MG63 (cell line): ENCODE results near the gene MEF2C. TPM values are rescaled to one million over a fixed set of nuclear protein-coding genes. Genes with fewer than 3 reads are reported as not detected.

Experiments used
- DNase-seq: peaks from one replicate; pipeline ENCODE4 v3.0.0-alpha.2; 2020
- H3K27me3 ChIP-seq: fragments of 250-450 bp; sonication (Bioruptor Pico); 2 replicates; pipeline ENCODE4 v1.5.1; 2020; ENCODE audit warnings: mild to moderate bottlenecking, moderate library complexity
- H3K36me3 ChIP-seq: fragments of 250-450 bp; sonication (Bioruptor Pico); 2 replicates; pipeline ENCODE4 v1.5.1; 2020; ENCODE audit warnings: mild to moderate bottlenecking, moderate library complexity
- H3K4me3 ChIP-seq: fragments of 250-450 bp; sonication (Bioruptor Pico); 2 replicates; pipeline ENCODE4 v1.5.1; 2020; ENCODE audit warnings: mild to moderate bottlenecking, moderate library complexity
- H3K9me3 ChIP-seq: fragments of 250-450 bp; sonication (Bioruptor Pico); 2 replicates; pipeline ENCODE4 v1.5.1; 2020; ENCODE audit warnings: mild to moderate bottlenecking, moderate library complexity
- total RNA-seq: library from RNA; depleted of rRNA; stranded (reverse); fragments of >200 nt; shearing (Covaris generic); gene quantifications from 2 replicates; pipeline ENCODE4 v1.2.3, GENCODE V29; 2014; ENCODE audit warnings: low replicate concordance

MEF2C gene
- total RNA-seq, 1 experiment from 2014 or later: 9.5 TPM

DNA sequence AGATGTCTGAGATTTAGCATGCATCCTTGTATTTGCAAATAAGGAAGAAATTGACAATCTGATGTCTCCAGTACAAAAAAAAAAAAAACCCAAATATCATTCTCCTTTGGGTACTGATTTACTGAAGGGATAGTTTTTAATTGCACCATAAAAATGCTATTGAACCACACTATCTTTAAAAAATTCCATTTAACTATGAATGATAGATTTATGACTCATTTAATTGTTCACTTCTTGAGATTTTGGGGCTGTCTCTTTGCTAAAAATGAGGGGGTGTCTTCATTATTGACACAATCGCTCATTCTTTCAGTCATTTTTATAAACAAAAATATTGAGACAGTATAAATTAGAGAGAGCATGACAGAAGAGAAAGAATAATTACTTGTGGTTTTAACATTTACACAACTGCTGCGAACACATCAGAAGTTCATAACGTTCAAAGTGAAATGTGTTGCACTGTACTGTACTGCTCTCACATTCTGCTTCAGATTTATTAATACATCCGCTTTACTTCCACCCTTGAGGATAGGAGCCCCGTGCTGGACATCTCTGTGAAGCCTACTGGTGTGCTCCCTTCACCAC is 142.3 kb downstream of the MEF2C start:
- peaks cover 5% of the 10 kb centered on the region for H3K36me3 ChIP-seq
- DNase-seq: no peak
- no peaks in the 10 kb centered on the region for H3K27me3 ChIP-seq
- H3K4me3 ChIP-seq: no peak overlapping the region
- H3K9me3 ChIP-seq: no peaks in the 10 kb centered on the region

DNA sequence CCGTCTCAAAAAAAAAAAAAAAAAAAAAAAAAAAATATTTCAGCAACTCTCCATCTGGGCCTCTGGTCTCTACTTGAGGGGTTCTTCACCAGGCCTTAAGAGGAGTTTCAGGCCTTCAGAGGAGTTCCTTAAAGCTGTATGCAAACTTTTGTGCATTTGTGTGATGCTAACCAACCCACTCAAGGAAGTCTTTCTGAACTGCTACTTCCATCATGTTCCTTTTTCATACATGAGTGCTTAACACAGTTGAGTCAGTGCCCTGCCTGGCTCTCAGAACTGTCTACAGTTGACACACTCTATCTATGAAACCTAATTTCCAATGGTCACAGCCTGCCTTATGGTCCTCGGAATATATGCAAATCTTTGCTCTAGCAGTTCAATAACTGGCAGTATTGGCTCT is 146.5 kb downstream of the MEF2C start:
- H3K4me3 ChIP-seq: no peak overlapping the region
- peaks cover 6% of the 10 kb centered on the region for H3K36me3 ChIP-seq
- H3K9me3 ChIP-seq: no peaks in the 10 kb centered on the region
- no peaks in the 10 kb centered on the region for H3K27me3 ChIP-seq
- no peak for DNase-seq

DNA sequence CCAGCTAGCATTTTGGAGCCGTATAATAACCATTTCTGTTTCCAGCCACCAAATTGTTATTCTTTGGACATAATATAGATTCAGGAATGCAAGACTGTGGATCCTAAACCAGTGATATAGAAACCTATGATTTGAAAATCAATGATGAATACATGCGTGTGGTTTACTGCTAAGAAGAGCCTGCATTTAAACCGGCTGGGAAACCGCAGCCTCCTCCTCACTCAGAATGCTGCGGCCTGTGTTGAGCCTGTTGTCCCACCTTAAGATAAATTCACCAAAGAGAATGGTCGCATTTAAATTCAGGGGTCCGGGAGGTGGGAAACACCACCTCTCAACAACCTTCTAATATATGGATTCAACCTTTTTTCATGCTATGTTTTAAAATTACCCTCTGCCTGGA is 148.0 kb downstream of the MEF2C start:
- peak; percentile 40 for DNase-seq
- H3K27me3 ChIP-seq: no peaks in the 10 kb centered on the region
- H3K4me3 ChIP-seq: peak overlapping the region; percentile 0; the same call in 1 of the 2 replicates
- H3K36me3 ChIP-seq: peaks cover 6% of the 10 kb centered on the region
- H3K9me3 ChIP-seq: no peaks in the 10 kb centered on the region

DNA sequence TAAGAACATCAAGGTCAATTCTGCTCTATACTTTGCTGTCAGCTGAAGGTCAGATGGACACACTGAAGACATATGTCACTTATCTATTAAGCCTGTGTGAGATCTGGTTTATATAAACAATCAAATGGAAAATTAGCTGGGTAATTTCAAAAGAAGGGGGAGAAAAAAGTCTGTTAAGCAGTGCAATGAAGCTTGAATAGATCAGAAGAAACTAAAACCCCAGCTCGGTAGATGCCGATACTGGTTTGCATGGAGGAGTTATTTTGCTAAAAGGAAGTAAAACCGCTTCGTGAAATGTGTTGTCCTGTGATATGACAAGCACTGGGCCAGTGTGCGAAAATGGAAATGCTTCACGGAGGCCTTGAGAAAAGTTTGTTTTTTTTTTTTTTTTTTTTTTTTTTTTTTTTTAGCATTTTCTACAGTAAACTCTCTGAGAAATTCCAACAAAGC is 148.8 kb downstream of the MEF2C start:
- Histone ChIP-seq H3K36me3 (peaks cover 6% of the 10 kb centered on the region), H3K27me3 (no peaks in the 10 kb centered on the region), H3K4me3 (peak overlapping the region; percentile 12; the same call in 1 of the 2 replicates), H3K9me3 (no peaks in the 10 kb centered on the region)
- DNase-seq: peak; percentile 24

DNA sequence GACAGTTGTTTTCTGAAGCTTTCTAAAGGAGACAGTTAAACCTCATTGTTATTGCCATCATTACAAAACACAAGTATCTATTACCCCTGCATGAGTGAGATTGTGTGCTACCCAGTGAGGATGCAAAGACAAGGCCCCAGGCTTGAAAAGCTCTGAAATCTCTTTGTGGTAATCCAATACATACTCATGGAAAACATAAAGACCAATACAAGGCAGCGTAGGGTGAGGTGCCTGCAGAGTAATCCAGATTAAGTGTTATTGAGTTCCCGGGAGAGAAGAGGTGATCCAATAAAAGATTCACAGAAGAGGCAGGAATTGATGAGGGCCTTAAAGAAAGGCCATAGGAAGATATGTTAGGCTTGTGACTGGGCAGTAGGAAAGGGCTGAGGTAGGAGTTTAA is 150.1 kb downstream of the MEF2C start:
- H3K4me3 ChIP-seq: no peak overlapping the region
- DNase-seq: no peak

DNA sequence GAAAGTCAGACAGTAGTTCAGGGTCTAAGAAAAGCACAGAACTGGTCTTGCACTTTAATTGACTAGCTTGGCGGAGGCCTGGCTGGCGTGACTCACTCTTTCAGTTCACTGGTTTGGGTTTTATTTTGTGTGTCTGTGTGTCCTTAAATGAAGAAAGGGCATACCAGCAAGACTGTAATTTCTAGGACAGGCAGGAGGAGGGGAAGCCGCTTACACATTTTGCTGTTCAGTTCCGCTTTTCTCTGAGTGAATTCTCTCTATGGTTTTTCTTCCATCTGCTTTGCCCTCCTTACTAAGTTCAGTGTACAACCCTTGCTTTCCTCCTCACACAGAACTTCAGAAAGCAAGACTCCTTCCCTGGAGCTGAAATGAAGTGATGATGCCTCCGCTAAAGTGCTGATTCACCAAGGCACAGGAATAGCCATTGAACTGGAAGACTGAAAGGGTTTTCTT is 150.8 kb downstream of the MEF2C start:
- DNase-seq: peak; percentile 84
- H3K9me3 ChIP-seq: no peaks in the 10 kb centered on the region
- no peak overlapping the region for H3K4me3 ChIP-seq
- H3K27me3 ChIP-seq: no peaks in the 10 kb centered on the region
- peaks cover 11% of the 10 kb centered on the region for H3K36me3 ChIP-seq

More for the DNA sequence above, 150.1 kb downstream of the MEF2C start:
- Histone ChIP-seq H3K27me3 (no peaks in the 10 kb centered on the region), H3K9me3 (no peaks in the 10 kb centered on the region), H3K36me3 (peaks cover 11% of the 10 kb centered on the region)

DNA sequence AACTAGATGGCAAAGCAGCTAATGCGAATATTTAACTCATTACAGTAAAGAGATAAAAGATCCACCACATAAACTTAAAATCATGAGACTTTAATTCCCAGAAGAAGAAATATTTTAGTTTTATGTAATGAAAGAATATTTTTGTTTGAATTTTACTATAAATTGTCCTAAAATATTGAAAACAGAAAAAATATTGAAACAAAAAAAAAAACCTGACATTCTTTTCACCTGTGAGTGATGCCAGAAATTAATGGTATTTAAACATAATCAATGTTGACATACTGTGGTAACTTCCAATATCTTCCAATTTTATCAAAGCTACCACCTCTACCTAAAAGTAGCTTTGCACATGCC is 153.2 kb downstream of the MEF2C start:
- no peaks in the 10 kb centered on the region for H3K27me3 ChIP-seq
- peaks cover 5% of the 10 kb centered on the region; the same call in 1 of the 2 replicates for H3K36me3 ChIP-seq
- no peaks in the 10 kb centered on the region for H3K9me3 ChIP-seq
- H3K4me3 ChIP-seq: no peak overlapping the region
- no peak for DNase-seq

DNA sequence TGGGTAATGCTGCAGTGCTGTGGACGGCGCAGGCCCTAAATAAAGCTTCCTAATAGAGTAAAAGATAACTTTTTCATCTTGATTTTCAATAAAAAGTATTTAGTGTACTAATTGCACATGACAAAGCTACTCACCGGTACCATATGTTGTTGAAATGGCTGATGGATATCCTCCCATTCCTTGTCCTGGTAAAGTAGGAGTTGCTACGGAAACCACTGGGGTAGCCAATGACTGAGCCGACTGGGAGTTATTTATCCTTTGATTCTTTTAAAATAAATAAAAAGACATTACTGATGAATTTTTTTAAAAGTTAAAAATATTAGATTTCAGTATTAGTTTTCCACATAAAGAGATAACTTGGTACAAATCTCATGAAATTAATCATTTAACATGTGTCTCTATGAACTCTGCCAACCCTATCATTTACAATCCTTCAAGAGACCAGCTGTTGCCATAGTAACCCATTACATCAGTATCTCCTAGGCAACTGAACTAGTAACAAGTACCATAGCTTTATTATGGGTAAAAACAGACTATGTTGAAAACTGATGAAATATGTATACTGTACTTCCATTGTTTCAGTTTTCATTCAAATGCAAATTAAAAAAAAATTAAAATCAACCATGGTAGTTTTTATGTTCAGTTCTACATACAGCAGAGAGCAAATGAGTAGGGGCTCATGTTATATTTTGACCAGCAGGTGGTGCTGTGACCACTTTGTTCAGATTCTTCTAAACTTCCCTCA is 153.7 kb downstream of the MEF2C start:
- Histone ChIP-seq H3K36me3 (peaks cover 5% of the 10 kb centered on the region; the same call in 1 of the 2 replicates), H3K27me3 (no peaks in the 10 kb centered on the region), H3K9me3 (no peaks in the 10 kb centered on the region), H3K4me3 (no peak overlapping the region)
- peak; percentile 61 for DNase-seq

DNA sequence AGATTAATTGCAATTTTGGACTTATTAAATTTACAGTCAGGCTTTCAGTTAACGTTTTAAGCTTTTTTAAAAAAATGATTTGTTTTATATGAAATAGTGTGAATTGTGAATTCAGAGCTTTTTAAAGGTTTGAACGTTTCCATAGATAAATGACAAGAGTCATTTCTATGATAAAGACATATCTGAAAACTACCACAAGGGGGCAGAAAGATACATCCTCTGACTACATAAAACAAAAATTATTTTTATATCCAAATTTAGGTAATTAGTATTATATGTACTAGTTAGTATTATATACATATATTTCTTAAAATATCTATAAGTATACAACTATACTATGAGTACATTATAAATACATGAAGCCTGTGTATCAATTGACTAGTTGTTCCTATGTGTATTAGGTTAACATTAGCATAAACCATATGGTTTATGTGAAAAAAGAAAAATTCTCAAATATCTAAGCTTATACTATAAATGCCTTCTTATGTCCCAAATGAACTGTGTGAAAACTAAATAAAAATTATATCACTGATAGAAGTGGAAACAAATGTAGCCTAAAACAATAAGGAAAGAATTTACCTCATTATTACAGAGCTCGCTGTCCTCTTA is 155.2 kb downstream of the MEF2C start:
- Histone ChIP-seq H3K36me3 (peaks cover 5% of the 10 kb centered on the region; the same call in 1 of the 2 replicates), H3K27me3 (no peaks in the 10 kb centered on the region), H3K4me3 (no peak overlapping the region), H3K9me3 (no peaks in the 10 kb centered on the region)
- DNase-seq: no peak

DNA sequence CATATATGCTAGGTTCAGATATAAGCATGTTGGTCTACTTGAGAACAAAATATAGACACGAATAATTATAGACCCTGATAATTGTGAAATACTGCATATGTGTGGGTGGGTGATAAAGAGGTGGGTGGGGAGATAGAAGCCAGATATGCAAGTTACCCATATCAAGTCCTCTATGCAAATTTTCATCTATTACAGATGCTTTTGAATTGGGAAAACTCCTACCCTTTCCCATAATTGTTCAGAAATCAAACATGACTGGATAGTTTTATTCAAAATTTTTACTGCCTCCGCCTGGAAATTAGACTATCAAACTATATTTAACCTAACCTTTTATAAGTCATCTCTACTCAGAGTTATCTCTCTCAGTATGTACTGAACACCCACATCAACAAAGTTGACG is 157.5 kb downstream of the MEF2C start:
- H3K9me3 ChIP-seq: no peaks in the 10 kb centered on the region
- H3K27me3 ChIP-seq: no peaks in the 10 kb centered on the region
- no peak for DNase-seq
- peaks cover 5% of the 10 kb centered on the region; the same call in 1 of the 2 replicates for H3K36me3 ChIP-seq
- no peak overlapping the region for H3K4me3 ChIP-seq

DNA sequence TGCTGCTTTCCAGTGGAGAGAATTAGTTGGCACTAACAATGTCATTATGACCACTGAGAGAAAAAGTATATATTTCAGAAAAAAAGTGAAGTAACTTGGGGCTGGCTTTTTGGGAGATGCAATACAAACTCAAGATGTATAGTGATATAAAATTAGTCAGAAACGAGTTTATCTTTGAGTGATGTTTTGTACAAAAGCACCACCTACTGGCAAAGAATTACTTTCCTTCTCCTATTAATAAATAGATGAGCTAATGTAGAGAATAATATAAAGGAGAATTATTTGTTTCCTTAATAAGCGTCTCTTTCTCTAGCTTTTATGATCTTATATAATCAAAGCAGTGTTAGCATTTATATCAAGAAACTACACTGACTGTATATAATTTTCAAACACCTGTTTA is 158.8 kb downstream of the MEF2C start:
- Histone ChIP-seq H3K9me3 (no peaks in the 10 kb centered on the region), H3K27me3 (no peaks in the 10 kb centered on the region), H3K36me3 (peaks cover 5% of the 10 kb centered on the region; the same call in 1 of the 2 replicates), H3K4me3 (no peak overlapping the region)
- DNase-seq: no peak

DNA sequence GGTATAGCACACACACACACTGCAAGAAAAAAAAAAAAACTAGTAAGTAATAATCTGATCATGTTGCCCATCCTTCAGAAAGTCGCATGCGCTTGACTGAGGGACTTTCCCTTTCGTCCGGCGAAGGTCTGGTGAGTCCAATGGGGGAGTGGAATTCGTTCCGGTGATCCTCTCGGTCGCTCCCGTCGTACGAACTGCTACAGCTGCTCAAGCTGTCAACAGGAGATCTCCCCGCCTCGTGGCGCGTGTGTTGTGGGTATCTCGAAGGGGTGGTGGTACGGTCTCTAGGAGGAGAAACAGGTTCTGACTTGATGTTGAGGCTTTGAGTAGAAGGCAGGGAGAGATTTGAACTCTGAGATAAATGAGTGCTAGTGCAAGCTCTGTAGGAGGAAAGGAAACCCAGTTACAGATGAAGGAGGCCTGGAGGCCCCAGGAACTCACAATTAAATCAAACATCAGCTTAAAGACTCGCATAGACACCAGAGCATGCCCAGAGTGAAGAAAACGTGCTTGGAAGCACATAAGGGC is 160.4 kb downstream of the MEF2C start:
- H3K4me3 ChIP-seq: no peak overlapping the region
- no peaks in the 10 kb centered on the region for H3K27me3 ChIP-seq
- H3K9me3 ChIP-seq: no peaks in the 10 kb centered on the region
- no peak for DNase-seq
- no peaks in the 10 kb centered on the region; the same call in 1 of the 2 replicates for H3K36me3 ChIP-seq

DNA sequence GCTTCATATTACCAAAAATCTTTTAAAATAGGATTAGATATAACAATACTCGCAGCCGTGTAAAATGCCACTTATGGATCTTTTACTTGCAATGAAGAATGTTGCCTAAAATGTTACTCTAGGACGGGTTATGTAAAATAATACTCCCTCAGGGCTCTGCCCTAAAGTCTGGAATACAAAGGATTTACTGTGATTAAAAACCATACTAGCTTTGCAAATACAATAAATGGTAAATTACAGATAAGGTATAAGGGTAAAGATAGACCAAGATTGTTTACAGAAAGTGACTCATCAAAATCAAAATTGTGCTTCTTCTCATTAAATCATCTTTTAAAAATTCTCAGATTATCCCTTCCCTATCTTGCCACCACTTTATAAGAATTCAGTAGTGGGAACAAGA is 163.6 kb downstream of the MEF2C start:
- DNase-seq: no peak

DNA sequence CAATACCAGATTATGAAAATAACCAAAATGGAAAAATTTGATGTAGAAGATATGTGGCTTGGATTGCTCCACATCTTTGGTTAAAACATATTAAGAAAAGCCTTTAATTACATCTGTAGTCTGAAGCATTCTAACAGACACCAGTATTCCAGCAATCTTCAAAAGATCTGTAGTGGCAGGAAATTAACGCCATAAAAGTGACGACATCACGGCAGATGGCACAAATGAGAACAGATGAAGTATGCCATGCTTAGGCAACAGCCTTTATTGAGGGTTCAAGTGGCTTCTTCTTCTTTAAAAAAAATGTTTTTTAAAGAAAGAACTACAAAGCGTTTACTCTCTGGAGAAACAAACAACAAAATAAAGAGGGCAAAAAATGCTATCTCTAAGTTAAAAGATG is 164.2 kb downstream of the MEF2C start:
- Histone ChIP-seq H3K36me3 (no peaks in the 10 kb centered on the region; the same call in 1 of the 2 replicates), H3K9me3 (no peaks in the 10 kb centered on the region), H3K4me3 (no peak overlapping the region), H3K27me3 (no peaks in the 10 kb centered on the region)
- no peak for DNase-seq

More for the DNA sequence above, 163.6 kb downstream of the MEF2C start:
- no peaks in the 10 kb centered on the region for H3K27me3 ChIP-seq
- no peaks in the 10 kb centered on the region; the same call in 1 of the 2 replicates for H3K36me3 ChIP-seq
- H3K4me3 ChIP-seq: no peak overlapping the region
- H3K9me3 ChIP-seq: no peaks in the 10 kb centered on the region

DNA sequence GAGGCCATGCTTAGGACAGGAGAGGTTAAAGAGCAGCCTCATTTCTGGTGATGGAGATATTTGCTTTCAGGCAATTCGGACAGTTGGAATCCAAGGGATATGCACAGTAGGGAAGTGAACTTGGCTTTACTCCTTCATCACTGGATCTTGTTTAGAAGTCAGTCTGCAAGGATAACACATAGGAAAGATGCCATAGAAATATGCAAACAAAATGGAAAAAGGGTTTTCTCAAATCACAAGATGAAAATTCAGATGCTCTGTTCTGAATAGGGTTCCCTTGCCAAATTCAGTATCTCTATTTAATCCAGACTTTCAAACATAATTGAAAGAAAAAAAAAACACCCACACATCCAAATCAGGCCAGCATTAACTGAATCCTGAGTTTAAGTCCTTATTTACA is 166.9 kb downstream of the MEF2C start:
- no peak for DNase-seq
- Histone ChIP-seq H3K36me3 (no peaks in the 10 kb centered on the region; the same call in 1 of the 2 replicates), H3K27me3 (no peaks in the 10 kb centered on the region), H3K4me3 (no peak overlapping the region), H3K9me3 (no peaks in the 10 kb centered on the region)

DNA sequence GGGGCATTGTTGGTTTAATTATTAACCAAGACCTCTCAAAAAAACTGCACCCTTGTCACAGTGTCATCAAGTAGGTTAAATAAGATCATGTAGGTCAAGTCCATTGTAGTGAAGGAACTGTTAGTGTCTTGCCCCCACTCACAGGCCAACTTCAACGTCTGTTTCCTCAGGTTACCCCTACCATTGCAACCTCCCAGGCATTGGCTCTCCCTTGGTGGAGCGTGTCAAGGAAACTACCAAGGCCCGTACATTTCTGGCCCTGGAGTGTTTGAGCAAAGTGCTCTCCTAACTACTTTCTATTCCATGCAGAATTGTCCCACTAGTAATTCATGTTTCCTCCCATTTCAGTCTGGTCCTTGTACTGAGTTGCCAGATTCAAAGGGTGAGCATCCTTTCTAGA is 167.5 kb downstream of the MEF2C start:
- H3K36me3 ChIP-seq: no peaks in the 10 kb centered on the region; the same call in 1 of the 2 replicates
- H3K27me3 ChIP-seq: no peaks in the 10 kb centered on the region
- H3K9me3 ChIP-seq: no peaks in the 10 kb centered on the region
- DNase-seq: no peak
- H3K4me3 ChIP-seq: no peak overlapping the region

DNA sequence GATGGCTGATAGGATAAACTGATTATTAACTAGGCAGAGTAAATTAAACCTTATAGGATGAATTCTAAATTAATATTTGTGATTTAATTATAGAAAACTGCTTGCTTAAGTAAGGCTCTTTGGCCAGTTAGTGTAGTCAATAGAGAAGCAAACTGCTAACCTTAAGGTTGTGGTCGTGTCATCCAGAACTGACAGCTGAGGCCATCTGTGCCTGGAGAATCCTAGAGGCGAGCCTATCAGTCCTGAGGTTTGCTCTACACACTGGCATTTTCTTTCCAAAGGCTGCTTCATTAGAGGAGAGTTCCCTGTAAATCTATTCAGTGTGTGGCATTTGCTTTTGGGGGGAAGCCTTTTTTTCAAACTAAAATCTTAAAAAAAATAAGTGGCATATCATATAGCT is 169.2 kb downstream of the MEF2C start:
- no peaks in the 10 kb centered on the region for H3K36me3 ChIP-seq
- H3K27me3 ChIP-seq: no peaks in the 10 kb centered on the region
- H3K9me3 ChIP-seq: no peaks in the 10 kb centered on the region
- no peak for DNase-seq
- H3K4me3 ChIP-seq: no peak overlapping the region
